HepG2 (cell line): ENCODE measurements around the gene MIS18A. TPM values are rescaled to one million over a fixed set of nuclear protein-coding genes. Genes with fewer than 3 reads are reported as not detected.

ENCODE experiments used
- ATAC-seq: fragments of 200-7000 bp; cut with Tn5 transposase; 3 replicates; pipeline ENCODE4 v1.9.1; 2020; ENCODE audit warnings: mild to moderate bottlenecking, moderate library complexity
- BruUV-seq: library from RNA; stranded (reverse); fragments of 400-500 nt; replicated peaks from 2 replicates; lab custom pipeline; 2021; lab: Mats Ljungman, UMichigan
- CTCF ChIA-PET: fragments of 300-600 bp; formaldehyde crosslinking; extraction: SDS; loops from one replicate; lab custom pipeline; 2021; ENCODE audit warnings: low total read pairs, inconsistent platforms, low intra/inter-chr PET ratio; lab: Yijun Ruan, JAX
- POLR2A ChIA-PET: fragments of 350-600 bp; sonication (Branson Sonifier 250); formaldehyde crosslinking; loops from one replicate; lab custom pipeline; 2020; ENCODE audit warnings: antibody characterized with exemption, inconsistent platforms; lab: Yijun Ruan, JAX
- DNase-seq: peaks from one replicate; pipeline ENCODE4 v3.0.0-alpha.2; 2015; ENCODE audit warnings: low spot score
- FAIRE-seq: peaks from 3 replicates; lab custom pipeline; 2011; peaks lifted over from hg19 to GRCh38; lab: Jason Lieb, UNC
- H2AFZ ChIP-seq: one replicate; pipeline ENCODE4 v1.6.1; 2011; ENCODE audit warnings: low read length, inconsistent platforms
- H3K27ac ChIP-seq: fragments of 300-600 bp; 3 replicates; pipeline ENCODE4 v1.8.0; 2011; ENCODE audit warnings: mixed run types, mild to moderate bottlenecking, mixed read lengths, low read length, inconsistent platforms; ENCODE audit not compliant: insufficient read depth; ENCODE audit errors: extremely low read length
- H3K27me3 ChIP-seq, 2 experiments: fragments of 200-600 bp in 1 of 2; 2 replicates in 1 of 2; 3 replicates in 1 of 2; pipeline versions ENCODE4 v1.6.0 to v1.8.0; 2011; ENCODE audit warnings: low read length in 2 of 2, mild to moderate bottlenecking in 2 of 2, moderate library complexity in 2 of 2, inconsistent platforms in 1 of 2; ENCODE audit not compliant: insufficient read depth in 2 of 2, control insufficient read depth in 1 of 2
- H3K36me3 ChIP-seq, 2 experiments: fragments of 200-600 bp in 1 of 2; replicated peaks in 1 of 2; 2 replicates in 1 of 2; 3 replicates in 1 of 2; pipeline versions ENCODE4 v1.5.1 to v1.8.0; 2011; ENCODE audit warnings: low read length in 2 of 2, inconsistent platforms in 1 of 2; ENCODE audit not compliant: insufficient read depth in 2 of 2, control insufficient read depth in 1 of 2
- H3K4me1 ChIP-seq: 2 replicates; pipeline ENCODE4 v1.5.1; 2012; ENCODE audit warnings: low read length, inconsistent platforms; ENCODE audit not compliant: insufficient read depth
- H3K4me2 ChIP-seq: 2 replicates; pipeline ENCODE4 v1.6.0; 2011; ENCODE audit warnings: low read depth, low read length, inconsistent platforms
- H3K4me3 ChIP-seq, 3 experiments: fragments of 200-600 bp in 1 of 3; sonication (generic), shearing (Covaris generic) in 1 of 3; replicated peaks in 1 of 3; 2 replicates each; pipeline ENCODE4 v1.5.1; 2011 to 2016; ENCODE audit warnings: low read length in 3 of 3, inconsistent platforms in 2 of 3, low read depth in 2 of 3, mild to moderate bottlenecking in 2 of 3, control low read depth in 1 of 3, mixed read lengths in 1 of 3; ENCODE audit not compliant: insufficient read depth in 1 of 3
- H3K79me2 ChIP-seq: one replicate; pipeline ENCODE4 v1.6.1; 2011; ENCODE audit warnings: low read length, inconsistent platforms; ENCODE audit not compliant: insufficient read depth
- H3K9ac ChIP-seq: 2 replicates; pipeline ENCODE4 v1.6.0; 2011; ENCODE audit warnings: mild to moderate bottlenecking, low read depth, low read length, inconsistent platforms; ENCODE audit not compliant: insufficient read depth
- H3K9me3 ChIP-seq: 2 replicates; pipeline ENCODE4 v1.5.1; 2012; ENCODE audit warnings: mild to moderate bottlenecking, low read length
- H4K20me1 ChIP-seq: 2 replicates; pipeline ENCODE4 v1.6.0; 2011; ENCODE audit warnings: inconsistent platforms, mild to moderate bottlenecking, low read length, moderate library complexity; ENCODE audit not compliant: insufficient read depth
- NFKB2 ChIP-seq: sonication (generic); formaldehyde crosslinking; IDR thresholded peaks from 2 replicates; pipeline ENCODE4 v1.4.0; 2020; ENCODE audit warnings: missing genetic modification reagents, borderline replicate concordance
- POLR2AphosphoS5 ChIP-seq: IDR thresholded peaks from 2 replicates; pipeline ENCODE4 v1.6.1; 2012; ENCODE audit warnings: low read depth, low read length
- SMARCE1 ChIP-seq: fragments of 450-650 bp; IDR thresholded peaks from 2 replicates; pipeline ENCODE4 v1.6.1; 2017; ENCODE audit warnings: borderline replicate concordance
- SP4 ChIP-seq: sonication (generic); formaldehyde crosslinking; IDR thresholded peaks from 2 replicates; pipeline ENCODE4 v1.8.1; 2023; ENCODE audit warnings: mild to moderate bottlenecking, missing genetic modification reagents
- ZNF629 ChIP-seq: sonication (generic); formaldehyde crosslinking; conservative IDR thresholded peaks from 2 replicates; pipeline ENCODE4 v1.5.0; 2020; ENCODE audit warnings: missing genetic modification reagents
- ZNF772 ChIP-seq: sonication (generic); formaldehyde crosslinking; IDR thresholded peaks from 2 replicates; pipeline ENCODE4 v1.5.0; 2020; ENCODE audit warnings: mild to moderate bottlenecking, missing genetic modification reagents
- WGBS: methylation state at CpG from one replicate; pipeline ENCODE4 v1.1.6; 2017; ENCODE audit warnings: low lambda C conversion rate; 5-methylcytosine and 5-hydroxymethylcytosine counted together
- in situ Hi-C: cut with HindIII; loops from 2 replicates; pipeline ENCODE4 v1.10.0; 2017; ENCODE audit warnings: low pct_unique_long_range_greater_than_20kb; ENCODE audit not compliant: extremely low pct_ligation_motif_present
- intact Hi-C: fragments of 100-400 bp; cut with micrococcal nuclease; formaldehyde crosslinking; loops from one replicate; pipeline ENCODE4 v1.10.0; 2022; ENCODE audit not compliant: unreplicated experiment
- polyA plus RNA-seq, 8 experiments: library from polyadenylated mRNA; depleted of rRNA in 3 of 8; stranded (reverse) in 7 of 8; unstranded in 1 of 8; fragments of >200 nt; fragmentation: Illumina TruSeq in 4 of 8; extraction: Trizol in 4 of 8; gene quantifications; 2 replicates each; pipeline versions ENCODE4 v1.2.1 to v1.2.3, GENCODE V29; 2011 to 2016; ENCODE audit warnings: low read depth in 4 of 8, missing spikeins in 1 of 8, mixed read lengths in 1 of 8; ENCODE audit not compliant: insufficient read depth in 1 of 8
- total RNA-seq, 5 experiments: library from RNA; depleted of rRNA; stranded (reverse); fragments of >200 nt; fragmentation: Illumina TruSeq; extraction: Trizol; gene quantifications; 2 replicates each; pipeline ENCODE4 v1.2.3, GENCODE V29; 2016; ENCODE audit warnings: low read depth in 1 of 5
- TF ChIP-seq, protein P1 (sequence below): sonication (generic); formaldehyde crosslinking; IDR thresholded peaks from 2 replicates; pipeline ENCODE4 v1.5.1; 2020; ENCODE audit warnings: mild to moderate bottlenecking, missing genetic modification reagents

Gene MIS18A
- total and polyA plus RNA-seq, 2 of the 13 experiments (the other 11 are each of a cell fraction or from before 2014, with no cell fraction given): 11.2 to 41.4 TPM

DNA sequence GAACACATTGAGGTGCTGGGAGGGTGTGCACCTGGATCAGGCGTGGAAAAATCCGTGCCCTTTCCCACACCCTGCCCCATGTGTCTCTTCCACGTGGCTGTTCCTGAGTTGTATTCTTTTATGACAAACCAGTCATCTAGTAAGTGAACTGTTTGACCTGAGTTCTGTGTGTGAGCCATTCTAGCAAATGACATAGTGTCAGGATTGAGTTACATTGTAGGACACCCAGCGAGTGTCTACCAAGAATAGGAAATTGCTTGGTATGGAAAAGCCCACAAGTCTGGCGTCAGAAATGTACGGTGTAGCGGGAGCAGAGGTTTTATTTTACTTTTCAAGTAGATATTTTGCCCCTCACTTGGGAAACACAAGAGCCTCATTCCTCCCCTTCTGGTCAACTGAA, 18.6 kb upstream of the MIS18A start:
- H3K27me3 ChIP-seq: no peaks in the 10 kb centered on the region
- H4K20me1 ChIP-seq: no peaks in the 10 kb centered on the region
- in situ Hi-C loops (no loop called here), intact Hi-C loops (loop anchor here (5.0 kb wide), 1 partner anchor 35 kb away; no protein-coding TSS in a partner anchor)
- FAIRE-seq (no peak), ATAC-seq (no peak), DNase-seq (no peak)
- H3K79me2 ChIP-seq: no peaks in the 10 kb centered on the region
- no peaks in the 10 kb centered on the region for H3K36me3 ChIP-seq
- TF ChIP-seq ZNF629 (CRISPR knock-in tag) (no peak), SP4 (CRISPR knock-in tag) (no peak), SMARCE1 (no peak), ZNF772 (CRISPR knock-in tag) (no peak), POLR2AphosphoS5 (no peak), NFKB2 (CRISPR knock-in tag) (no peak)
- TF ChIP-seq, protein P1, sequence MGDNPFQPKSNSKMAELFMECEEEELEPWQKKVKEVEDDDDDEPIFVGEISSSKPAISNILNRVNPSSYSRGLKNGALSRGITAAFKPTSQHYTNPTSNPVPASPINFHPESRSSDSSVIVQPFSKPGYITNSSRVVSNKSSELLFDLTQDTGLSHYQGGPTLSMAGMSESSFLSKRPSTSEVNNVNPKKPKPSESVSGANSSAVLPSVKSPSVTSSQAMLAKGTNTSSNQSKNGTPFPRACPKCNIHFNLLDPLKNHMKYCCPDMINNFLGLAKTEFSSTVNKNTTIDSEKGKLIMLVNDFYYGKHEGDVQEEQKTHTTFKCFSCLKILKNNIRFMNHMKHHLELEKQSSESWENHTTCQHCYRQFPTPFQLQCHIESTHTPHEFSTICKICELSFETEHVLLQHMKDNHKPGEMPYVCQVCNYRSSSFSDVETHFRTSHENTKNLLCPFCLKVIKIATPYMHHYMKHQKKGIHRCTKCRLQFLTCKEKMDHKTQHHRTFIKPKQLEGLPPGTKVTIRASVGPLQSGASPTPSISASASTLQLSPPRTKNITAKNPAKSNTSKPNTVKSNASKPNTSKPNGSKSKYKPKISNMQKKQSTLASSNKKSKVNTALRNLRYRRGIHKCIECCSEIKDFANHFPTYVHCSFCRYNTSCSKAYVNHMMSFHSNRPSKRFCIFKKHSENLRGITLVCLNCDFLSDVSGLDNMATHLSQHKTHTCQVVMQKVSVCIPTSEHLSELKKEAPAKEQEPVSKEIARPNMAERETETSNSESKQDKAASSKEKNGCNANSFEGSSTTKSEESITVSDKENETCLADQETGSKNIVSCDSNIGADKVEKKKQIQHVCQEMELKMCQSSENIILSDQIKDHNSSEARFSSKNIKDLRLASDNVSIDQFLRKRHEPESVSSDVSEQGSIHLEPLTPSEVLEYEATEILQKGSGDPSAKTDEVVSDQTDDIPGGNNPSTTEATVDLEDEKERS (CRISPR knock-in tag): no peak
- no TSS peak for BruUV-seq
- 95% methylated on average over 7 of the region's 7 CpGs for WGBS
- H3K4me3 ChIP-seq: no peak overlapping the region
- H3K4me1 ChIP-seq: peaks cover 44% of the 10 kb centered on the region
- H3K27ac ChIP-seq: no peak overlapping the region
- no peak overlapping the region for H3K4me2 ChIP-seq
- H3K9me3 ChIP-seq: no peaks in the 10 kb centered on the region
- CTCF ChIA-PET: no interaction called here
- no peak overlapping the region for H2AFZ ChIP-seq
- POLR2A ChIA-PET: no interaction called here
- no peak overlapping the region for H3K9ac ChIP-seq
